ENCODE data around the gene ZNF783. TPM values are rescaled to one million over a fixed set of nuclear protein-coding genes. Genes with fewer than 3 reads are reported as not detected.

Gene ZNF783
- total RNA-seq, 2 donors from 2014 or later: 5.5 to 8.9 TPM

DNA sequence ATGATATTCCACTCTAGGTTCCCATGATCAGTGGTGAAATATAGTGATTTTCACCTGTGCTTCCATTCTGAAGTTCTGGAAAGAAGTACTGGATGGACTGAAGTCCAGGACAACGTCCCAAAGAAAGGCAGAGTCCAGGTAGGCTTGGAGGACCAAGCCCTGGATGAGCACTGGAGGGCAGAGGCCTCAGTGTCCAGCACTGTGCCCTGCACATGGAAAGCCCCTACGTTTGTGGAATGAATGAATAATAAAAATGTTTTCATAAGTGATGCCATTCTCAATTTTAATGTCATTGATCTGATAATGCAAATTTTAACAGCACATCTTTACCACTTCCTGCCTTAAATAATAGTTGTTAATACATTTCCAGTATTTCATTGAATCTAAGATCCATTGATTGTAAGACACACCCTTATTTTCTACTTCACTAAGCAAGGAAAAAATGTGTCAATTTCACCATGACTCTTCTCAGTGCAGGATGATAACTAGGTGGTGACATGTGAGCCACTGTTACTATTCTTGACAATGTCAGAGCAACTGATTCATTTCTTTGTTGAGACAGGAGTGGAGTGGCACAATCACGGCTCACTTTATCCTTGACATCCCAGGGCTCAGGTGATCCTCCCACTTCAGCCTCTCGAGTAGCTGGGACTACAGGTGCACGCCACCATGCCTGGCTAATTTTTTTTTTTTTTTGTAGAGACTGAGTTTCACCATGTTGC, 35.2 kb downstream of the ZNF783 start:
- intact Hi-C loops (cut with DNase I): no loop called here
- H3K27me3 ChIP-seq: no peaks in the 10 kb centered on the region
- H3K4me3 ChIP-seq: no peak overlapping the region
- DNase-seq: no peak
- TF ChIP-seq, protein P1, sequence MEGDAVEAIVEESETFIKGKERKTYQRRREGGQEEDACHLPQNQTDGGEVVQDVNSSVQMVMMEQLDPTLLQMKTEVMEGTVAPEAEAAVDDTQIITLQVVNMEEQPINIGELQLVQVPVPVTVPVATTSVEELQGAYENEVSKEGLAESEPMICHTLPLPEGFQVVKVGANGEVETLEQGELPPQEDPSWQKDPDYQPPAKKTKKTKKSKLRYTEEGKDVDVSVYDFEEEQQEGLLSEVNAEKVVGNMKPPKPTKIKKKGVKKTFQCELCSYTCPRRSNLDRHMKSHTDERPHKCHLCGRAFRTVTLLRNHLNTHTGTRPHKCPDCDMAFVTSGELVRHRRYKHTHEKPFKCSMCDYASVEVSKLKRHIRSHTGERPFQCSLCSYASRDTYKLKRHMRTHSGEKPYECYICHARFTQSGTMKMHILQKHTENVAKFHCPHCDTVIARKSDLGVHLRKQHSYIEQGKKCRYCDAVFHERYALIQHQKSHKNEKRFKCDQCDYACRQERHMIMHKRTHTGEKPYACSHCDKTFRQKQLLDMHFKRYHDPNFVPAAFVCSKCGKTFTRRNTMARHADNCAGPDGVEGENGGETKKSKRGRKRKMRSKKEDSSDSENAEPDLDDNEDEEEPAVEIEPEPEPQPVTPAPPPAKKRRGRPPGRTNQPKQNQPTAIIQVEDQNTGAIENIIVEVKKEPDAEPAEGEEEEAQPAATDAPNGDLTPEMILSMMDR (IDR thresholded peaks at IDR 0.05): no peak
- no peak overlapping the region for H3K9ac ChIP-seq (ENCODE audit: low read depth in 2 of 2, low read length in 2 of 2)
- H3K36me3 ChIP-seq: no peaks in the 10 kb centered on the region
- H3K9me3 ChIP-seq: no peaks in the 10 kb centered on the region
- H3K27ac ChIP-seq: no peak overlapping the region
- H3K4me1 ChIP-seq: no peaks in the 10 kb centered on the region

DNA sequence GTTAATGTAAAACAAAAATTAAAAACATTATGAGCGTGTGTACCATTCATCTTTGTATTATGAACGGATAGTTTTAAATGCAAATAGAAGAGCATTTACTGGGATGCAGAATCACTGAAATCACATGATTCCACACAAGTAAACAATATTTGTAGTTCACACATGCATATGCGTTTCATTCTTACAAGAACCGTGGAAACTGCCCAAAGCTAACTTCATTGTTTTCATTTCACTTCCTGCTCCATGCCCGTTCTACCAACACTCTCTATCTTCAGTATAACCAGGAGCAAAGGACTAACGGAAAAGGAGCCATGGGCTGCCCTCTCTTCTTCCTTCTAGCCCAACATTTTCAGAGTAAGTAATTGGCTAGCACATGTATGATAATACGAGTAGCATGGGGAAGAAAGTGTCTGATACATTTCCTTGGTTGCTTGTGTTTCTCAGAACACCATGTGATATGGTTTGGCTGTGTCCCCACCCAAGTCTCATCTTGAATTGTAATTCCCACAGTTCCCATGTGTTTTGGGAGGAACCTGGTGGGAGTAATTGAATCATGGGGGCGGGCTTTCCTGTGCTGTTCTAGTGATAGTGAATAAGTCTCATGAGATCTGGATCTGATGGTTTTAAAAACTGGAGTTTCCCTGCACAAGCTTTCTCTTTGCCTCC, 38.8 kb downstream of the ZNF783 start:
- no peaks in the 10 kb centered on the region for H3K27me3 ChIP-seq
- no peaks in the 10 kb centered on the region for H3K36me3 ChIP-seq
- no peaks in the 10 kb centered on the region for H3K9me3 ChIP-seq
- H3K4me3 ChIP-seq: no peak overlapping the region
- TF ChIP-seq, protein P1 (IDR thresholded peaks at IDR 0.05): no peak
- H3K27ac ChIP-seq: no peak overlapping the region
- no peak overlapping the region for H3K9ac ChIP-seq (ENCODE audit: low read depth in 2 of 2, low read length in 2 of 2)
- no peak for DNase-seq
- no peaks in the 10 kb centered on the region for H3K4me1 ChIP-seq
- intact Hi-C loops (cut with DNase I): no loop called here

DNA sequence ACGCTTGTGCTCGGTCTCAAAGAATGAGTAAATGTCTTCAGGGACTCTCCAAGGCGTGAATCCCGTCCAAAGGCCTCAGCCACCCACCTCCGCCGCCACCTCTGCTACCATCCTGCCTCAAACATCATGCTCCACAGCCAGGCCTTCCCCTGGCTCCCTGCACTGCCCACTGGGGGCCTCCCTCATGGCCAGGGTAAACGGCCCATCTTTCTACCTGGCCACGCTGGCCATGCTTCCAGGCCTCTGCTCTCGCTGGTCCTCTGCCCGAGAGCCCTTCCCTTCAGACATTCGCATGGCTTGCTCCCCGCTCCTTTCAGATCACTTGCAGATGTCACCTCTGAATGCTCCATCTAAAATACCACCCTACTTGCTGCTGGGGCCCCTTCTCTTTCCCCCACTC, 40.2 kb downstream of the ZNF783 start:
- DNase-seq: no peak
- Histone ChIP-seq H3K4me3 (no peak overlapping the region), H3K4me1 (no peaks in the 10 kb centered on the region), H3K9ac (ENCODE audit: low read depth in 2 of 2, low read length in 2 of 2) (no peak overlapping the region), H3K36me3 (no peaks in the 10 kb centered on the region), H3K9me3 (no peaks in the 10 kb centered on the region), H3K27ac (no peak overlapping the region), H3K27me3 (no peaks in the 10 kb centered on the region)
- intact Hi-C loops (cut with DNase I): no loop called here
- TF ChIP-seq, protein P1 (IDR thresholded peaks at IDR 0.05): no peak

DNA sequence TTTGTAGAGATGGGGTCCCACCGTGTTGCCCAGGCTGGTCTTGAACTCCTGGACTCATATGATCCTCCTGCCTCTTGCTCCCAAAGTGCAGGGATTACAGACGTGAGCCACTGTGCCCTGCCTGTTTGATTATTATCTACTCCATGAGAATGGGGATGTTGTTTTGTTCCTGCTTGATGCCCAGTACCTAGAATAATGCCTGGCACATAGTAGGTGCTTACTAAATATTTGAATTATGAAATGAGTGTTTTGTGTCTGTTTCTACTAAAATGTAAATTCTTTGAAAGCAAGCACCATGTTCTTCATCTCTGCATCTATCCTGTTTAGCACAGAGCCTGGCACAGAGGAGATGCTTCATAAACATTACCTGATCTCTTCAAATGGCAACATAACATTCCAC, 40.9 kb downstream of the ZNF783 start:
- no peaks in the 10 kb centered on the region for H3K36me3 ChIP-seq
- H3K27ac ChIP-seq: no peak overlapping the region
- H3K27me3 ChIP-seq: no peaks in the 10 kb centered on the region
- no peak for DNase-seq
- no peak overlapping the region for H3K4me3 ChIP-seq
- no peaks in the 10 kb centered on the region for H3K4me1 ChIP-seq
- H3K9ac ChIP-seq (ENCODE audit: low read depth in 2 of 2, low read length in 2 of 2): no peak overlapping the region
- intact Hi-C loops (cut with DNase I): no loop called here
- TF ChIP-seq, protein P1 (IDR thresholded peaks at IDR 0.05): no peak
- no peaks in the 10 kb centered on the region for H3K9me3 ChIP-seq

DNA sequence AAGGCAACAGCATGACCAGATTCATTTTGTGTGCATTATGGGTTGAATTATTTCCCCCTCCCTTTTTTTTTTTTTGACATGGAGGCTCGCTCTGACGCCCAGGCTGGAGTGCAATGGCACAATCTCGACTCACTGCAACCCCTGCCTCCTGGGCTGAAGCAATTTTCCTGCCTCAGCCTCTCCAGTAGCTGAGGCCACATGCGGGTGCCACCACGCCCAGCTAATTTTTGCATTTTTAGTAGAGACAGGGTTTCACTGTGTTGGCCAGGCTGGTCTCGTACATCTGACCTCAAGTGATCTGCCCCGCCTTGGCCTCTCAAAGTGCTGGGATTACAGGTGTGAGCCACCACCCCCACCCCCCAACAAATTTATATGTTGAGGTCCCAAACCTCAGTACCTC, 42.0 kb downstream of the ZNF783 start:
- intact Hi-C loops (cut with DNase I): no loop called here
- TF ChIP-seq, protein P1 (IDR thresholded peaks at IDR 0.05): no peak
- H3K9ac ChIP-seq (ENCODE audit: low read depth in 2 of 2, low read length in 2 of 2): no peak overlapping the region
- H3K9me3 ChIP-seq: no peaks in the 10 kb centered on the region
- H3K4me1 ChIP-seq: no peaks in the 10 kb centered on the region
- H3K27me3 ChIP-seq: no peaks in the 10 kb centered on the region
- no peaks in the 10 kb centered on the region for H3K36me3 ChIP-seq
- H3K27ac ChIP-seq: no peak overlapping the region
- no peak overlapping the region for H3K4me3 ChIP-seq
- DNase-seq: no peak

All from colonic mucosa (tissue), 4 donors.